Measurements from ENCODE around the gene LEAP2. TPM values are rescaled to one million over a fixed set of nuclear protein-coding genes. Genes with fewer than 3 reads are reported as not detected.
"Not testable (repeated sequence)": the region's sequence is repeated elsewhere in the genome, so short reads cannot be mapped to it uniquely, and the experiment has no call there.

LEAP2 gene
- total RNA-seq, 1 experiment from 2014 or later, result not detected

DNA sequence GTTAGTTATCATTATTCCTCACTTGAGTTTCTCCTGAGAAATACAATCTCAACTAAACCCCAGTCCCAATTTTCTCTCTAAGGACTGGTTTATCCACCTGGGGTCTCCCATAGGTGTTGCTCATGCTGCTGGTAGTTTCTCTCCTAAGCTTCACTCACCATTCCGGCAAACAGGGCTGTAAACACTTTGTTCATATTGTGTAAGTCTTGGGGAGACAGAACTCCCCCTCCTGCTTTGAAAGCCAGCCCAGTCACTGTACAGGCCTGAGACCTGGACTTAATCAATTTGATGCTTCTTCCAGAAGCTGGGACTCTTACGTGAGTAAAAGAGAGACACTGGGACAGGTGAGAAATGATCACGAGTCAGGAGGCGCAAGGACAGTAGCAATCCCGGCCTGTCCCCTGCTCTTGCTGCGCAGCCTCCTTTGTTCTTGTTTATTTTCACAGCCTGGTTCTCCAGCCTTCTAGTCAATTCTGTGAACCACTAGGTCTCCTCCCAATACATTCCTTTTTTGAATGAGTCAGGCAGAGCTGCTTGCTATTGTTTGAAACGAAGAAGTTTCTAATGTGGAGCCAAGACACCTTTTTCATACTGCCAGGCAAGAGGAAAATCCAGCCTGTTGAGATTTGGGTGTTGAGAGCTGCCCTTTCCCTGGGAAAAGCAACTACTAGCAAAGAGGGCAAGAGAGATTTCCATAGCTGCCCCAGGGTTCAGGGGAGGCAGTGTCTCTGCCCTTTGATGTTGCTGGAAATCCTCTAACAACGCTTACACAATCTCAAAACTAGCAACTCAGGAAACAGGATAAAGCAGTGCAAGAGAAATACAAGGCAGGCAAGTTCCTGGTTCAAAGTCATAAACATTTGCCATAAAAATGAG lies 33.8 kb upstream of the LEAP2 start:
- in situ Hi-C loops (cut with HindIII; ENCODE audit: low pct_unique_long_range_greater_than_20kb, low sequenced_read_pairs), result no loop called here
- DNase-seq (ENCODE audit: low read depth), result no peak

DNA sequence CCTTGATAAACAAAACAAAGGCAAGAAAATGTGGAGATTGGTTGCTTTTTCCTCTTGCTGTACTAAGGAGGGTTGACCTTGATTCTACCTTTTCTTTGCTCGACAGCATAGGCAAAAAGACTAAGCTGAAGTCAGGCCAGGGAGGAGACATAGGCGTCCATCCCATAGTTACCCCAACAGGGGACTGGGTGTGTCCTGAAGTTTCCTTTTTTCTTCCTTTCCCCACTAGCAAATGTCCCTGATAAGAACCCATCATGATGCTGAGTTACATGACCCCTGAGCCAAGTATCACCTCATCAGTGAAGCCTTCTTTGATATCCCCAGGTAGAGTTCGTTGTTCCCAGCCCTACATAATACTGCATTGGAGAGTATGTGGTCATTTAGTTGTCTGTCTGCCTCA lies 33.2 kb upstream of the LEAP2 start:
- DNase-seq (ENCODE audit: low read depth), result no peak
- in situ Hi-C loops (cut with HindIII; ENCODE audit: low pct_unique_long_range_greater_than_20kb, low sequenced_read_pairs), result no loop called here

GRCh38 chr5:132840896-132841295 lies 32.6 kb upstream of the LEAP2 start:
- DNase-seq (ENCODE audit: low read depth), result no peak
- in situ Hi-C loops (cut with HindIII; ENCODE audit: low pct_unique_long_range_greater_than_20kb, low sequenced_read_pairs), result no loop called here

DNA sequence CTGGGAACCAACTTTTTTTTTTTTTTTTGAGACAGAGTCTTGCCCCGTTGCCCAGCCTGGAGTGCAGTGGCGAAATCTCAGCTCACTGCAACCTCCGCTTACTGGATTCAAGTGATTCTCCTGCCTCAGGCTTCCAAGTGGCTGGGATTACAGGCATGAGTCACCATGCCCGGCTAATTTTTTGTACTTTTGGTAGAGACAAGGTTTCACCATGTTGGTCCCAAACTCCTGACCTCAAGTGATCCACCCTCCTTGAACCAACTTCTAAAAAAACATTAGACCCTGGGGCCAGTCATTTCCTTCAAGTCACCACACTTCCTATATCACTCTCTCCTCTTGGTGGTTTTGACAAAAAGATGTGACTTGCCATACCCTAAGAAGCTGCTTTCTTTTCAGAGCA lies 32.2 kb upstream of the LEAP2 start:
- in situ Hi-C loops (cut with HindIII; ENCODE audit: low pct_unique_long_range_greater_than_20kb, low sequenced_read_pairs), result no loop called here

GRCh38 chr5:132848270-132848669 lies 25.2 kb upstream of the LEAP2 start:
- in situ Hi-C loops (cut with HindIII; ENCODE audit: low pct_unique_long_range_greater_than_20kb, low sequenced_read_pairs), result no loop called here
- DNase-seq (ENCODE audit: low read depth), result no peak

More for the DNA sequence above, 32.2 kb upstream of the LEAP2 start:
- DNase-seq (ENCODE audit: low read depth), result no peak

GRCh38 chr5:132849347-132849746 lies 24.1 kb upstream of the LEAP2 start:
- in situ Hi-C loops (cut with HindIII; ENCODE audit: low pct_unique_long_range_greater_than_20kb, low sequenced_read_pairs), result no loop called here
- no peak for DNase-seq (ENCODE audit: low read depth)

DNA sequence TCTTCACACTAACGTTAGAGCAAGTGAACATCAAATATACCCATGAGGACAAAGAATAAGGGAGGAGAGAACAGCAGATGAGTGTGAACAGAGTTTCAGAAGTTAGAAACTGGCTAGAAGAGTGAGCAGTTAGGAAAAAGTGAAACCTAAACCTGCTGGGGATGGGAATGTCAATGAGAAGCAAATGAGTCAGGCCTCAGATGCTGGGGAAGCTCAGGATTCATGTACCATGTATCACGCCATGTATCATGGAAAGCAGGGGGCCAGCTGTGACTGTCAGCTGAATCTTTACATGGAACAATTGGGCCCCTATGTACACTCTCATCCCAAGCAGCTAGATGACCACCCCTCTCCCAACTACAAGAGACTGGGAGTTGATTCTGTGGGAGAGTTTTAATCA lies 23.4 kb upstream of the LEAP2 start:
- in situ Hi-C loops (cut with HindIII; ENCODE audit: low pct_unique_long_range_greater_than_20kb, low sequenced_read_pairs), result no loop called here
- no peak for DNase-seq (ENCODE audit: low read depth)

- DNase-seq (ENCODE audit: low read depth), result no peak
- in situ Hi-C loops (cut with HindIII; ENCODE audit: low pct_unique_long_range_greater_than_20kb, low sequenced_read_pairs), result no loop called here
These were observed 20.1 kb upstream of the LEAP2 start for GRCh38 chr5:132853323-132853722.

DNA sequence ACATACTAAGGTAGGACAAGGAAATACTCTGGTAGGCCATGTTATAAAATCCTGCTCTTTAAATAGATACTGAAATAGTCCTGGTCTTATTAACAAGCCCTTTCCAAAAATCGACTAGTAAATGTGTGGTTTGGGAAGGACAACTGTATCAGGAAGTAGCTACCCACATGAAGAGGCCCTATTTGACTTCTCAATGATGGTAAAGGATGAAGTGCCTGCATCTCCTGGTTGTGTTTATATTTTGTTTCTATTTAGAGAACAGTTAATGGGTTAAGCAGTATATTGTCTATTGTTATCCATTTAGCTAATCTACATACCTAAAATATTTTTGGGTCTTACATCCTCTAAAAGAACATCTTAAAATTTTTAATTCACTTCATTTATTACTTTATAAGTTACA lies 19.7 kb upstream of the LEAP2 start:
- in situ Hi-C loops (cut with HindIII; ENCODE audit: low pct_unique_long_range_greater_than_20kb, low sequenced_read_pairs), result no loop called here
- DNase-seq (ENCODE audit: low read depth), result no peak

- DNase-seq (ENCODE audit: low read depth), result no peak
- in situ Hi-C loops (cut with HindIII; ENCODE audit: low pct_unique_long_range_greater_than_20kb, low sequenced_read_pairs), result no loop called here
These were observed 19.2 kb upstream of the LEAP2 start for GRCh38 chr5:132854301-132854700.

DNA sequence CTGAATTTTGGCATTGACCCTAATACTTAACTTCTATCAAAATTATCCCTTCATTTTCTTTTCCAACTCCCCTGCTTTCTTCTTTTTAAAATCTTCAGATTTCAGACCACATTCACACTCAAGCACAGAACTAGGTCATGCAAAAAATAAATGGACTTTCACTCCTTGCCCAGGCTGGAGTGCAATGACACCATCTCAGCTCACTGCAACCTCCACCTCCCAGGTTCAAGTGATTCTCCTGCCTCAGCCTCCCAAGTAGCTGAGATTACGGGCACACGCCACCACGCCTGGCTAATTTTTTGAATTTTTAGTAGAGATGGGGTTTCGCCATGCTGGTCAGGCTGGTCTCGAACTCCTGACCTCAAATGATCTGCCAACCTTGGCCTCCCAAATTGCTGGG lies 18.5 kb upstream of the LEAP2 start:
- DNase-seq (ENCODE audit: low read depth); in situ Hi-C loops (cut with HindIII; ENCODE audit: low pct_unique_long_range_greater_than_20kb, low sequenced_read_pairs): not testable (repeated sequence)

DNA sequence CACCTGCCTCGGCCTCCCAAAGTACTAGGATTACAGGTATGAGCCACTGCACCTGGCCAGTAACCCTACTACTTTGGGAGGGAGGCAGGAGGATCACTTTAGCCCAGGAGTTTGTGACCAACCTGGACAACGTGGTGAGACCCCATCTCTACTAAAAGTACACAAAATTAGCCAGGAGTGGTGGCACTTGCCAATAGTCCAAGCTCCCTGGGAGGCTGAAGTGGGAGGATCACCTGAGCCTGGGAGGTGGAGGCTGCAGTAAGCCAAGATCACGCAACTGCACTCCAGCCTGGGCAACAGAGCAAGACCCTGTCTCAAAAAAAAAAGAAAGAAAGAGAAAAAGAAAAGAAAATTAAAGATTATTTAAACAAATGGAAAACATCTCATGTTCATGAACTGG lies 17.5 kb upstream of the LEAP2 start:
- in situ Hi-C loops (cut with HindIII; ENCODE audit: low pct_unique_long_range_greater_than_20kb, low sequenced_read_pairs), result no loop called here
- no peak for DNase-seq (ENCODE audit: low read depth)

DNA sequence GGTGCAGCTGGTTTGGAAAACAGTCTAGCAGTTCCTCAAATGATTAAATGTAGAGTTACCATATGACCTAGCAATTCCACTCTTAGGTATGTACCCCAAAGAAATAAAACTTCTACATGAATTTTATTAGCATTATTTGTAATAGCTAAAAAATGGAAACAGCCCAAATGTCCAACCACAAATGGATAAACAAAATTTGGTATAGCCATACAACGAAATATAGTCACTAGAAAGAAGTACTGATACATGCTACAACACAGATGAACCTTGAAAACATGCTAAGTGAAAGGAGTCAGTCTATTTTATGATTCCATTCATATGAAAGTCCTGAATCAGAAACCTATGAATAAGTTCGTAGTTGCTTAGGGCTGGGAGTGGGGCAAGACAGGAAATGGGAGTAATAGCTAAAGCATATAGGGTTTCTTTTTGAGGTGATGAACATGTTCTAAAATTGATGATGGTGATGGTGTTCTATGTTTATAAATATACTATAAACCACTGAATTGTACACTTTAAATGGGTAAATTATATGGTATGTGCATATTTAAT lies 13.5 kb upstream of the LEAP2 start:
- in situ Hi-C loops (cut with HindIII; ENCODE audit: low pct_unique_long_range_greater_than_20kb, low sequenced_read_pairs), result no loop called here
- DNase-seq (ENCODE audit: low read depth), result no peak

GRCh38 chr5:132860742-132861141 lies 12.7 kb upstream of the LEAP2 start:
- DNase-seq (ENCODE audit: low read depth), result no peak
- in situ Hi-C loops (cut with HindIII; ENCODE audit: low pct_unique_long_range_greater_than_20kb, low sequenced_read_pairs), result no loop called here

- in situ Hi-C loops (cut with HindIII; ENCODE audit: low pct_unique_long_range_greater_than_20kb, low sequenced_read_pairs), result no loop called here
- no peak for DNase-seq (ENCODE audit: low read depth)
These were observed 7.7 kb upstream of the LEAP2 start for GRCh38 chr5:132865668-132866341.

- in situ Hi-C loops (cut with HindIII; ENCODE audit: low pct_unique_long_range_greater_than_20kb, low sequenced_read_pairs), result no loop called here
- DNase-seq (ENCODE audit: low read depth), result peak; percentile 96
These were observed 7.0 kb upstream of the LEAP2 start, which contains the start of the genes GDF9 and UQCRQ for GRCh38 chr5:132866342-132867045. Gene GDF9 (minus strand): TSS chr5:132866469. CDS start chr5:132864533, 1,936 bp downstream. Gene UQCRQ (plus strand): TSS chr5:132866642. CDS start chr5:132866882, 240 bp downstream.

DNA sequence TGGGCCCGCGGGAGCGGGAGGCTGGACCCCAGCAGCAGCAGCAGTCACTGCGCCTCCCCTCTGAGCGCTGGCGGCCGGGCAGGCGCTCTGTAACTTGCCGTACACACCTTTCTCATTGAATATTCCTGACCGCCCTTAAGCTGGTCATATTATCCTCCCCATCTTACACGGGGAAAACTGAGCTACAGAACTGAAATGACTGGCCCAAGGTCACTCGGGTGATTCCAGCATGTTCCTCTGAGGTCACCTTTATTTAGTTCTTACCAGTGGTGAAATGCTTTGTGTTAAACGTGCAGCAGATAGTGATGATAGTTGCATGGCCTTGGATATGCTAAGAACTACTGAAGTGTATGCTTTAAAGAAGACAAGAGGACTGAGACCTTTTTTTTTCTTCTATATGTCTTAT lies 6.4 kb upstream of the LEAP2 start:
- no peak for DNase-seq (ENCODE audit: low read depth)
- in situ Hi-C loops (cut with HindIII; ENCODE audit: low pct_unique_long_range_greater_than_20kb, low sequenced_read_pairs), result no loop called here

DNA sequence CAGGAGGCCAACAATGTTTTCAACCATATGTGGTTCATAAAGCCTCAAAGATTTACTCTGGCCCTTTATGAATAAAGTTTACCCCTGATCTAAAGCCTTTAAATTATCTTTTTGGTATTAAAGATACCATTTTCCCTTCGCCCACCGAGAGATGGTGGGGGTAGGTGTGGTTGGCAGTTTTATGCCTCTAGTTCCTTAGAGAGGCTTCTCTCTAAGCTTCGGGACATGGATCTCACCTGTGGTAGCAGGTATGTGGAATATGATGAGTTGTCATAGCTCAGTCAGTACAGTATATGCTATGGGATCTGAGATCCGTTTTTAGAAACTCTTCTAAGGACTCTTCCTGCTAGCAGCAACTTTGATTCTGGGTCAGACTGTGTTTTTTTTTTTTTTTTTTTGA lies 4.7 kb upstream of the LEAP2 start:
- in situ Hi-C loops (cut with HindIII; ENCODE audit: low pct_unique_long_range_greater_than_20kb, low sequenced_read_pairs), result no loop called here
- DNase-seq (ENCODE audit: low read depth), result no peak

DNA sequence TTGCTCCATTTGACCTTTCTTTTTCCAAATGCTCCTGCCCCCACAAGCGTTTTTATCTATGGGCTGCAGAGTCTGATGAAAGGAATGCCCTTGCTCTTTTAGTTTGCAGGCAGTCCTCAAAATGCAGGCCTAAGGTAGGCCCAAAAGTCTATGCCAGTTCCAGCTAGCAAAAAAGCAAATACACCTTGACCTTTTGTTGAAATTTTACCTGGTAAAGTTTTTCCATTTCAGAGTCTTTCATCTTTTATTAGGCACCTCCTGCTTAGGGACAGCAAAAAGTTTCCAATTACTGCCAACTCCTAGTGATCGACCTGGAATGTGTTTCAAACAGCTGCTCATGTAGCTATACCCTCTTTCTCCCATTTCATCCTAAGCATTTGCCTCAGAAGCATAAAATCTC lies 2.7 kb upstream of the LEAP2 start:
- in situ Hi-C loops (cut with HindIII; ENCODE audit: low pct_unique_long_range_greater_than_20kb, low sequenced_read_pairs), result no loop called here

More for the DNA sequence above, 2.7 kb upstream of the LEAP2 start:
- DNase-seq (ENCODE audit: low read depth), result no peak

All from Caki2 (cell line).